ENCODE data around the gene CYTH1.
A peak's percentile ranks its signal among the peaks of the same experiment; 100 is the strongest.

The CYTH1 gene

DNA sequence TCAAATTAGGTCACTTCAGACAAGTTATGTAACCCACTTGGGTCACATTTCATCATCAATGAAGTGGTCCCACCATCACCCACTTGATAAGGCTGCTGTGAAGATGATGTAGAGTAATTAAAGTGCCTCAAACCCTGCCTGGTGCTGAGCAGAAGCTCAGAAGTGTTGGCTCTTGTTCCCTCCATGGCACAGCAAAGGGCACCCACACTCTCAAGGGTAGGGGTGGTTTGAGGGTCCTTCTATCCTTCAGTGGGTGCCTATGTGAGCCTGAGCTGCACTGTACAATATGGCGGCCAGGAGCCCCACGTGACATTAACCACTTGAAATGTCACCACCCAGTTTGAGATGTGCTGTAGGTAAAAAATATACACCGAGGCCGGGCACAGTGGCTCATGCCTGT is 71.5 kb downstream of the CYTH1 start:
- DNase-seq: no peak

DNA sequence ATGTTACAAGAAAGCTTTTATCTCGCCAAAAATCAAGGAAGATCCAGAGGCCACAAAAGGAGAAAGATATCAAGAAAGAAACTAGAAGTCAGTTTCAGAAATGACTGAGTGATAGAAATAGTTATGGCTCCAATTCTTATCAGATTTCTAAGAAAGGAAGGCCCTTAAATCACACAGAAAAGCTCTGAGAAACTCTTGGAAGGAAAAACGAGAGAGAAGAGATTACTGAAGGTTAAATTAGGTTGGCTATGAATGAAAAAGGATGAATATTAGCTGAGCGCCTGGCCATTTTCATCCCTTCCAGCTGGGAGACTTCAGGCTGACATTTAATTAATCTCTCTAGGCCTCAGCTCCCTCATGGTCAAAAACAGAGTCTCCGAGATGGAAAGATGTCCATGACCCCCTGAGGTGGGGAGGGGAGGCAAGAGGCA is 72.3 kb downstream of the CYTH1 start:
- DNase-seq: no peak

DNA sequence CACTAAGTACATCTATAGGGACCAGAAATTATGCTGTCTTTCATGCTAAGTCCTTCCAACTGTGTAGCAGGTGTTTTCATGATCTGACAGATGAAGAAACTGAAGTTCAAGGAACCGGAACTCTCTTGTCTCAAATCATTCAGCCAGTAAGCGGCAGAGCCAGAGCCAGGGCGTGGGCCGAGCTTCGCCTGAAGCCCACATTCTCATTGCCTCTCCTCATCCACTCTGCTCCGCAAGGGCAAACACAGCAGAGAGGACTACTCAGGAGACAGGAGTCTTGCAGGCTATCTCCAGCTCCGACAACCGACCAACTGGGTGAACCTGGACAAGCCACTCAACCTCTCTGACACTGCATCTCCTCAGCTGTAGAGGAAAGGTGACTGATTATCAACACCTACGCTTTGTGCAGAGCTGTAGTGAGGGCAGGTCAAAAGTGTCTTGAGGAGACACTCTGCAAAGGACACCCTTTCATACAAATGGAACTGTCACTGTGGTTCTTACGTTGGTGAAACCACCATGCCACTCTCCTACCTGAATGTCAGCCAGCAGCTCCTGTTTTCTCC is 72.9 kb downstream of the CYTH1 start:
- DNase-seq: no peak

DNA sequence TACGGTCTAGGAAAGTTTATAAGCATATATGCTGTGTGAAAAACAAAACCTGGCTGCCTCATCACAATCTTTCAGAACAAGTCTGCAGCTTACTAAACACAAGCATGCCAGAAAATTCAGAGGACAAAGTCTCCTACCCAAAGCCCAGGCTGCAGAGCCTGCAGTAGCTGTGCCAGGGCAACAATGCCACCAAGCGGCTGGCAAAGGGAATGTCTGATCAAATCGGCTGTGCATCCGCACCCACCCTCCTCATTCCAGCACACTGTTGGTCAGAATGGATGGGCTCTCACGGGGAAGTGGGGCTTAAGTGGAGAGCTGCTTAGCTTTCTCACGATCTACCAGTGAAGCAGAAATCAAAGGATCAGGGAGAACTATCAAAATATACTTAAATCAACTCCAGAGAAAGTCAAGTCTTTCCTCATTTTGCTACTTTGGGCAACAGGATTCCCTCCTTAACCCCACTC is 73.5 kb downstream of the CYTH1 start:
- DNase-seq: peak; percentile 72

DNA sequence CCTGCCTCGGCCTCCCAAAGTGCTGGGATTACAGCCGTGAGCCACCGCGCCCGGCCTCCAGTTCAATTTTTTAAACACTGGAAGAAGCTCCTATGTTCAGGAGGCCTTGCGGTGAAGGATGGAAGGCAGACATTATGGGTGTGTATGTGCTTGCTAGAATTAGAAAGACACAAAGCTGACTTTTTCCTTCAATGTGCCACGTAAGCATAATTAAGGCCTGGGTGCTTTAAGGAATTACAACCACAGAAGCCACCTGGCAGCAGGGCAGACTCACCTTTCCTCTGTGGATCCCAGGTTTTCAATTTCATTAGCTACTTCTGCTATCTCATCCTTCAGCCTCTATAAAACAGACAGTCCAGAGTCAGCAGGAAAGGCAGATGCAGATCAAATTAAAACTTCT is 74.2 kb downstream of the CYTH1 start:
- no peak for DNase-seq

DNA sequence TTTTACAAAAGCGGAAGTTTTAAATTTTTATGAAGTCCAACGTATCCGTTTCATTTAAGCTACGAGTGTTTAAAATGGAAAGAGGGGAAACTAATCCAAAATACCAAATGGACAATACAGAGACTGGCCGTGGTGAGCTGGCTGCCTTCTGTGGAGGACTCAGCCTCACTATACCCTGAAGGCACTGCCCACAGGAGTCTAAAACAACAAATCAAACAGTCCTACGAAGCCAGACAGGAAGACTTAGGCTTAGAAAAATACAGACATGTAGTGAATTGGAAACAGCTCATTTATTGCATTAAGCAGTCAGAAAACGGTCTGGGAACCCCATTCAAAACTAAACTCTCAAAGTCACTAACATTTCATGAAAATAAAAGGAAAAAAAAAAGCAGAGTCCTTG is 75.1 kb downstream of the CYTH1 start:
- DNase-seq: no peak

DNA sequence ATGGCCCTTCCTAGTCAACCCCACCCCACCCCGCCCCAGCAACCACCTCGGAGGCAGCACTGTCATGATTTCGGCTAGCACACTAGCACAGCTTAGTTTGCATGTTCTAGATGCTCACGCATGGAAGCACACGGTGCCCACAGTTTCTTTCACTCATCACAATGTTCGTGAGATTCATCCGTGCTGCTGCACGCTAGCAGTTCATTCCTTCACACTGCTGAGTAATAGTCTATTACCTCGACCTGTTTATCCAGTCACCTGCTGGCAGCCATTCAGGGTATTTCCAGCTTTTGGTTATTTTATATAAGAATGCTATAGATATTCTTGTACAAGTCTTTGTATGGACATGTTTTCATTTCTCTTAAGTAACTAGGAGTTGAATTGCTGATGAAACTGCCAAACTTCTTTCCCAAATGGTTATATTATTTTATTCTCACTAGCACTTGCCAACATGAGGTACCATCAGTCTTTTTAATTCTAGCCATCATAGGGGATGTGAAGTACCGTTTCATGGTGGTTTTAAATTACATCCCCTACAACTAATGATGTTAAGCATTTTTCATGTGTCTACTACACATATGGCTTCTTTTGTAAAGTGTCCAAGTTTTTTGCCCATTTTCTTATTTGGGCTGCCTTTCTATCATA is 75.7 kb downstream of the CYTH1 start:
- no peak for DNase-seq

DNA sequence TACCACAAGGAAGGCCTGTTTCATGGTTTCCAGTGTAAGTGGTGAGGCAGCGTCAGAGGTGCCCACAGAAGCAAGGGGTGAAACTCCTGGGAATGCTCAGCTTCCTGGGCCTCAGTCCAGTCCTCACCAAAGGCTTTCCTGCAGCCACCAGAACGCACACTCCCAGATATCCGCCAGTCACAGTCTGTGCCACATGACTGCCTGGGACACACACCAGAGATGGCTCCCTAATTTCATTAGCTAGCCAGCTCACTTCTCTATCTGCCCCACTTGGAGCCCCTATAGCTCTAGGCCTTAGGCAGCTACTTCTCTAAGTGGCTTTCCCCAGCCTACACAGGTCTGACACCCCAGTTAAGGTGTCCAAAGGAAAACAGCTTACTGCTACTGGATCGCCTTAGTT is 77.0 kb downstream of the CYTH1 start:
- no peak for DNase-seq

DNA sequence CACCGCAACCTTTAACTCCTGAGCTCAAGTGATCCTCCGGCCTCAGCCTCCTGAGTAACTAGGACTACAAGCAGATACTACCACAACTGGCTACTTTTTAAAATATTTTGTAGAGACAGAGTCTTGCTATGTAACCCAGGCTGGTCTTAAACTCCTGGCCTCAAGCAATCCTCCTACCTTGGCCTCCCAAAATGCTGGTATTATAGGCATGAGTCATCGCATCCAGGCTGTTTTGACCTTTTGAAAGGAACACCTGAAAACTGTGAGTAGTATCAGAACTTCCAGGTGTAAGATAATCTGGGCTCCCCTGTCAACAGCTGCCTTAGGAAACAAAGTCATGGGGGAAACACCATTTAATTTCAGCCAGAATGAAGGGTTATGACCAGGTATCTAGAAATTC is 77.5 kb downstream of the CYTH1 start:
- DNase-seq: no peak

DNA sequence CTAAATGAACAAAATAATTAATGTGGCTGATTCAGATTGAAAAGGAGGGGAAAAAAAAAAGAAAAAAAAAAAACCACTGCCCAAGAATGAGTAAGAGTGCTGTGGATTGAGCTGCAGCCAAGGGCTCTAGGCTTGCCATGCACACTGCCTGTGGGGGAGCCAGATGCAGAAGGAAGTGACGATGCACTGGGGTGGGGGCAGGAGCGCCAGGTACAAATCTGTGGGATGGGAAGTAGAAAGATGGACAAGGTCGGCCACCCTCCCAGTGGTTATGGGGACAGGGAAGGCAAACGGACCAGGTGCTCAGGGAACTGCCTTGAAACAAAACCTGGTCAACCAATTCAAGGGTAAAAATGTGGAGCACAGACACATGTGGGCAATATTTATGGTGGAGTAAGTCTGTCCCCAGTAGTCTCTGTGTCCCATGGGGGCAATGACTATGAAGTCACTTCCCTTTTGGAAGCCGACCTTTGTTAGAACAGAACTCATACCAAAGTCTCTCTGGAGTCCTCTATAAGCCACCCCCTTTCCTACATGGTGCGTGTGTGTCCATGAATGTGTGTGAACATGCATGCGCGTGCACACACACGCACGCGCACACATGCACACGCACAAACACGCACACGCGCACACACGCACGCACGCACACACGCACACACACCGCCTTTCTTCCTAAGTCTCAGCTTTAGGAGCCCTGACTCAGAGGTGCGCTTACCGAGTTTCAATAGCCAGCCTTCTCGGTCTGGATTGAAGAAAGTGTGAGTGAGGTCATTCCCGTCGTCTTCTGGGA is 84.3 kb downstream of the CYTH1 start:
- no peak for DNase-seq

DNA sequence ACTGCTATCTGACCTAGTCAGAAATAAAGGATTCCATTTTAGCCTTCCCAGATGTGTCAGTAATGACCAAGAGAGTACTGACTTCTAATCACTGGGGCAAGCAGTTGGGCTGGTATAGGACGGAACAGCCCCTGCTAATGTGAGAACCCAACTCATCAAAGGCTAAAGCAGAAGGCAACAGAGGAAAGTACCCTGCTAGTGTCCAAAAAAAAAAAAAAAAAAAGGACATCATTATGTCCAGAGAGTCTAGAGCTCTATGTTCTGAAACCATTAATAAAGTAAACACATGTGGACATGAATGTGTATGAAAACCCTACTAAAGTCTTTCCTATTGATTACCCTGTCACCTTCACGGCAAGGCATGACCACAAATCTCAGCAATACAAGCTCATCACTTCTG is 85.0 kb downstream of the CYTH1 start:
- DNase-seq: no peak

DNA sequence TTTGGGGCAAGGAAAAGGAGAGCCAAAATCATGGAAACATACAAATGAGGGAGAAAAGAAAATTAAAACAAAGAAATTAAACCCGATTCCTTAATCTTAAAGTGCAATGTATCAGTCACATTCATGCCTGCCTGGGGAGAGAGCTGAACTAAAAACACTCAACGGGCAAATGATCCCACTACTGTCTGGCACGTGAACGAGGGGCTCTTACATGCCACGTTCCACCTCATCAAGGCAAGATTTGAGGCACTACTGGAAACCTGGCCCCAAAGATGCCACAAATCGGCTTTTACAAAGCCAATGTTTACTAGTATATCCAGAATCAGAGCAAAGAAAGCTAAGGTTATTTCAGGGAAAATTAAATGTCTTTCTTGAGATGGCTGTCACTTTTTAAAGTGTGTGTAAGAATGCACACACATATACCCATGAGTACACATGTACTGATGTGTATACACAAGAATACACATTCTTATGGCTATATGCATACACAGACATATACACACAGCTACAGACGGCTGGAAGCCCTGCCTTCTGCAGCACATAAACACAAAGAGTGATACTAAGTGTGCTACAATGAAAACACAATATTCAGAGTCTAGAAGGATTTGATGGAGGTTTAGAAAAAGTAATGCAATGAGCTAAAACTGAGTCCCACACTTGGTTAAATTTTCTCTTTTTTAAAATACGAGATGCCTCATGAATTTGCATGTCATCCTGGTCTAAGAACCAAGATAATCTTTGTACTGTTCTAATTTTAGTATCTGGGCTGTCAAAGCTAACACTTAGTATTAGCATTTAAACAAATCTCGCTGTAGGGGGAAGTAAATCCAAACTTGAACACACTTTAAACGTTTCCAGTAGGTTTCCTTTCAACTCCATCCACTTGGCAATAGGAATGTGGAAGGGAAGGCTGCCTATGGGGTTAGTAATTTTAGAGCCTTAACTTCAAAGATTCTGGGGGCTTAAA is 85.8 kb downstream of the CYTH1 start:
- no peak for DNase-seq

DNA sequence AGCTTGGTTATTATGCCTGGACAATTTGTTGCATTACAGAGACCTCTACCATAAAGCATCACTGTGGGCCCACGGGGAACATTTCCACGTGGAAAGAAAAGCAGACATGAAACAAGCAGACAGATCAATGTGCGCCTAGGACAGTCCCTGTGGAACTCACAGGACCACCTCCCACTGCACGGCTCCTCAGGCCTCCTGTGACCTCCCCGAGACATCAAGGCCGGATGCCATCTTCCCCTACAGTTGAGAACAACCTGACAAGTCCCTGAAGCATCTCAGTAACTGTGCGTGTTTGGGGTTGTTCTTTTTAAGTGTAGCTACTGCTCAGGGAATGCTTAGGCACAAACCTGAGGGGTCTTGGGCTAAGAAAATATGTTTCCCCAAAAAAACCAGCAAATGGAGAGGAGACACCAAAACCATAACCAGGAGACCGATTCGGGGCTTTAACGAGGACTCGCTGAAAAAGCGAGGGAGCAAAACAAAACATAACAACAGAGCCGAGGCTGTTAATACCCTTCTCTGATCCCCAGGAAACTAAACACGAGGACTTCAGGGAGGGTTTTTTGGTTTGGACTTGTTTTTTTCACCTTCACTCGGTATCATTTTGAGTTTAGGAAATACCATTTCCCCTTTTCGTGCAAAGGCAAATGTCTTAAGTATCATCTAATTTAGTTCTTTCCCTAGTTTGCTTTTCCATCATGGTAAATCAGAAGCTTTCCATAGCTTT is 87.1 kb downstream of the CYTH1 start:
- no peak for DNase-seq

DNA sequence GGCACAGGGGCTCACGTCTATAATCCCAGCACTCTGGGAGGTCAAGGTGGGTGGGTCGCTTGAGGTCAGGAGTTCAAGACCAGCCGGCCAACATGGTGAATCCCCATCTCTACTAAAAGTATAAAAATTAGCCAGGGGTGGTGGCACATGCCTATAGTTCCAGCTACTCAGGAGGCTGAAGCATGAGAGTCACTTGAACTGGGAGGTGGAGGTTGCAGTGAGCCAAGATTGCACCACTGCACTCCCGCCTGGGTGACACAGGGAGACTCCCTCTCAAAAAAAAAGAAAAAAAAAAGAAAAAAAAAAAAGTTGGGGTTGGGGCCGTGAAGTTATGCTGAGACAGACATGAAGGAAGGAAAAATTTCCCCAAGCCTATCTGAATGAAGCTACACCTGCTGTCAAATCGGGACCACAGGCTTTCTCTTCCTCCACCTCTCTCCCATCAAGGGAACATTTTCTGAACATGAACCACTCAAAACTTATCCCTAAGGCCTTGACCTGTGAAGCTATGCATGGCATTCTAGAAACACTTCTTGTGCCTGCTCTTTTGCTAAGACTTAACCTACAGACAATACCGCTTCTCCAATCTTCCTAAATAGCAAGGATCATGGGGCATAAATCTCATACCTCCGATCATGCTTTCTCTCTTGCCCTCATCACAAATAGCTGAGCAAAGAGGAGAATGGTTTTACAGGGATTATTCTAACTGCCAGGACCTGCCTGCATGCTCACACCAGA is 88.6 kb downstream of the CYTH1 start:
- no peak for DNase-seq

DNA sequence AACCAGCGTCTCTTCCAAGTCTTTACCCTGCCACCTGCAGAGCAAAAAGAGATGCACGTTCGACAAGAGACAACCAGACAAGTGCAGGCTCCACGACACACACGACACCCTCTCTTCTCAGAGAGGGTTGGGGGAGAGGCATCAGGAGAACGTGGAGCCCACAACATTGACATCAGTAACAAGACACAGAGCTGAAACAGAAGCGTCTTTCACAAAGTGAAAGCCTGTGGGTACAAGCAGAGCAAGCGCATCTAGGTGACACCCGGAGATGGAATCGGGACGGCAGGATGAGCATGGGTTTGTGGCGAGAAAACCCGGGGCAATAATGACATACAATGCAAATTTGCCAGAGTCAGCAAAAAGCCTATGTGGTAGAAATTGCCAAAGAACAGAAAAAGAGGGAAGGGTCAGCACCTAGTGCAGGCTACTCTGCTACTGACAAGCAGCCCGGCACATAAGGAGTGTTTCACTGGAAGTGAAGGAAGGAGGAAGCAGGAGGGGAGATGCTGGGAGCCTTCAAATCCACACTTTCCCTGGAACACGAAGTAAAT is 89.5 kb downstream of the CYTH1 start:
- DNase-seq: no peak

DNA sequence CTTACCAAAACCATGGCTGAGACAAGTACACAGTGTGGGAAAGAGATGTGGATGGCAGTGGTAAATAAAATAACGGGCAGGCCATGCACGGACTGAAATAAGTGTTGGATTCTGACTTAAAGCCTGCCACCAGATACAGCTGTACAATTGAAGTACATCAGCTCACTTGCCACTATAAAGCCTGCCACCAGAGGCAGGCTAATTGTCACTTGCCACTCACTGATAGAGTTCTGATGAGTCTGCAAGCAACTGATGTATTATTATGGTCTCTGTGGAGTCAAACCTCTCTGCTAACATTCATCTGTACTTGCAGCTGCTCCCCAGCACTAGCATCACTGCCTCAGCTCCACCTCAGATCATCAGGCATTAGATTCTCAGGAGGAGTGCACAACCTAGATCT is 93.0 kb downstream of the CYTH1 start:
- no peak for DNase-seq

DNA sequence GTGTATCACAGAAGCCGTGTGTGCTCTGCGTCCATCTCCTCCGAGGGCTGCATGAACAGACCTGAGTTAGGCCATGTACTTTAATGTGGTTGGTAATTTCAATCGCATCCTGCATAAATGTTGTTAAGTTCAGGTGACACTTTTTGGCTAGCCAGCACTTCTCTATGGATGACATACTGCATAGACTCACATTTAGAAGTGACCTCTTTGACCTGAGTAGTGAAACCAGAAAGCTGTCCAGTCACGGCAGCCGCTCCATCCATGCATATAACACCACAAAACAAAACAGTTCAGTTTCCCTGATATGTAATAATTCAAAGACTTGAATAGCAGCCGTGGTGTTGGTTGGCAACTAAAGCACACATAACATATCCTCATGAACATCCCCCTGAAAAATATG is 94.1 kb downstream of the CYTH1 start:
- no peak for DNase-seq

DNA sequence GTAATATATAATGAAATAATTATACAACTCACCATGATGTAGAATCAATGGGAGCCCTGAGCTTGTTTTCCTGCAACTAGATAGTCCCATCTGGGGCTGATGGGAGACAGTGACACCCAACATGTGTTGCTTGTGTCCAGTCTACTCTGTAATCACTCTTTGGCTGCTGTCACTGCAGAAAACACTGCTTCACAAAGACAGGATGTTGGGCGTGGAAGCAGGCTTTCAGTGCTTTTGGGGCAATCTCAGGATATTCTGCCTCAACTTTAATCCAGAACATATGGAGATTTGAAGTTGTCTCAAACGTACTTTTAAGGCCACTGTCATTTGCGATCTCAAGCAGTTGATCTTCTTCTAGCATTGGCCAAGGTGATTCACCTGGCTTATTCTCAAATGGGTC is 94.9 kb downstream of the CYTH1 start:
- no peak for DNase-seq

DNA sequence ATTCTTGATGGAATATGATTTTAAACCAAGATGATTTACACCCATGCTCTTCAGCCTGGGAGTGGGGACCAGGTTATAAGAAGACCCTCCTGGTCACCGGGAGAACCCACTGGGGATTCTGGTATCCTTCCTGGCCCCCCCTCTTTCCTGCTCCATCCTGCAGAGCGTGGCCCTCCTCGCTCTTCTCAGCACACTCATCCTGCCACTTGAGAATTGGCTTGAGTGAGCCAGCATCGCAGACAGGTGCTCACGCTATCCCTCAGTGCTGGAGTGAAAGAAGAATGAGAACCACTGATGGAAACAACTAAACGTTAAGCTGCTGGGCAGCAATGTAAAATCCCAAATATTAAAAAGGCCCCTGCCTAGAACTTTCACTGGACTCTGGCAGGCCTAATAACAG is 98.0 kb downstream of the CYTH1 start:
- DNase-seq: no peak

DNA sequence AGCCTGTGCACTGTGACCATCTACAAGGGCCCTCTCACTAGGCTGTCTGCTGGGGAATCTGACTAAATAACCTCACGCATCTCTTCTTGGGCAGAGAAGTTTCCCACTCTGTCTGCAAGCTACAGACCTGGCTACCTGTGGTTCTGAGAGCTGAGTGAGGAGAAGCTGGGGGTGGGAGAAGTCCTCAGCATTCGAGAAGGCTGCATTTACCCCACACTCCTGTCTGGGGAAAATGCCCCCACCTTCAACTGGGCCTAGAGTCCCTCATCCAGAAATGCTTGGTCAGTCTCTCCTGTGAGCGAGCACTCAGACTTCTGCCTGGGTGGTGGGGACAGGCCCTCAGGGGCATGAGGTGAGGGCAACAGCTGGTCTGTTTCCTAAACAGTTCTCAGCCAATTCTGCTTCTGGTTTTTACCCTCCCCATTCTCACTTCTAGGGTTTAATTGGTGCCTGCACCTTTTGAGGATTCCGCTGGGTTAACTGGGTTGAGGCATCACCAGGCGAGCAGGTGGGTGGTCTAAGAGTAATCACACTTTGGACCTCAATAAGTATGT is 98.6 kb downstream of the CYTH1 start:
- no peak for DNase-seq

DNA sequence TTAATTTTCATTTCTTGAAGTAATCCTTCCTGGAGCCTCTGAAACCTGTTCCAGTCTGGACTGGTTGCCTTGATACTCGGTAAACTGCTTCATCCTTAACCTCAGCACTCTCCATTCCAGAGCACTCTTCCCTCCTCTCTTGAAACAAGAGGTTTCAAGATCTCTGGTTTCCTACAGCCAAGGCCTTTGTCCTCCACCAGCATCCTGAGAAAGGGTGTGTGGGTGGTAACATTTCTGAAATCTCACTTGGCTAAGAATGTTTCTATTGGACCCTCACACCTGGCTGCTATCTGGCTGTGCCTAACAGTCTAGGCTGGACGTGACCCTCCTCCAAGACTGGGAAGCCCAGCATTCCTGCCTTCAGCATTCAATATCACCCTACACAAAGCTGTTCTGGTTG is 99.7 kb downstream of the CYTH1 start:
- DNase-seq: no peak

Measured in NCI-H774 (cell line).